Bronchial smooth muscle cell (primary cell): ENCODE results near the gene CFAP20. TPM values are rescaled to one million over a fixed set of nuclear protein-coding genes. Genes with fewer than 3 reads are reported as not detected.

Experiments
- total RNA-seq: library from RNA; depleted of rRNA; stranded (reverse); fragments of >200 nt; gene quantifications from 2 replicates; pipeline ENCODE4 v1.2.1, GENCODE V29; 2014

CFAP20 gene
- total RNA-seq: 21.7 and 25.1 TPM in 2 replicates

GRCh38 chr16:58129097-58129936 lies at the start of gene CFAP20:
CFAP20 (minus strand) TSS chr16:58129381; CDS start chr16:58129115, 266 bp downstream.

Other genes with a start within 250 kb of the CFAP20 start
- not detected in 2 replicates for gene CNGB1, start 158.3 kb downstream of the CFAP20 start, total RNA-seq
- gene ZNF319, start 128.7 kb downstream of the CFAP20 start, total RNA-seq: 1.7 and 2.2 TPM in 2 replicates
- 11.2 and 14.3 TPM in 2 replicates for gene USB1, start 128.0 kb downstream of the CFAP20 start, total RNA-seq
- gene MMP15, start 103.6 kb downstream of the CFAP20 start, total RNA-seq: 1.2 and 1.3 TPM in 2 replicates
- gene CSNK2A2, start 68.7 kb upstream of the CFAP20 start, total RNA-seq: 22.5 and 24.6 TPM in 2 replicates
- gene PRSS54, start 165.6 kb upstream of the CFAP20 start, total RNA-seq: not detected in 2 replicates